Panc1 (cell line): ENCODE data around the gene ADAD2. TPM values are rescaled to one million over a fixed set of nuclear protein-coding genes. Genes with fewer than 3 reads are reported as not detected.

Experiments
- ATAC-seq: fragments of 200-7000 bp; cut with Tn5 transposase; 2 replicates; pipeline ENCODE4 v1.9.1; 2020; ENCODE audit warnings: mild to moderate bottlenecking, moderate library complexity
- BruUV-seq: library from RNA; stranded (reverse); fragments of 400-500 nt; replicated peaks from 2 replicates; lab custom pipeline; 2021; lab: Mats Ljungman, UMichigan
- CTCF ChIA-PET: fragments of 300-600 bp; sonication (Branson Sonifier 250); formaldehyde crosslinking; loops from one replicate; lab custom pipeline; 2022; ENCODE audit warnings: antibody characterized with exemption; lab: Charles Lee
- POLR2A ChIA-PET: fragments of 300-600 bp; sonication (Branson Sonifier 250); formaldehyde crosslinking; loops from one replicate; lab custom pipeline; 2022; ENCODE audit warnings: antibody characterized with exemption; lab: Charles Lee
- DNase-seq: peaks from one replicate; pipeline ENCODE4 v3.0.0-alpha.2; 2010; ENCODE audit warnings: low read depth, low spot score
- H3K27ac ChIP-seq: 2 replicates; pipeline ENCODE4 v1.5.1; 2011; ENCODE audit warnings: mild to moderate bottlenecking, low read length, inconsistent platforms
- H3K27me3 ChIP-seq: fragments of 200-500 bp; sonication (Bioruptor generic); 2 replicates; pipeline ENCODE4 v1.6.0; 2014; ENCODE audit warnings: low read length, inconsistent platforms; ENCODE audit not compliant: control insufficient read depth, insufficient read depth
- H3K36me3 ChIP-seq: fragments of 200-500 bp; sonication (Bioruptor generic); 2 replicates; pipeline ENCODE4 v1.5.1; 2014; ENCODE audit warnings: inconsistent platforms, mild to moderate bottlenecking, low read length, moderate library complexity; ENCODE audit not compliant: control insufficient read depth, insufficient read depth
- H3K4me1 ChIP-seq: 2 replicates; pipeline ENCODE4 v1.5.1; 2011; ENCODE audit warnings: inconsistent platforms, mild to moderate bottlenecking, low read length, moderate library complexity; ENCODE audit not compliant: control insufficient read depth, insufficient read depth
- H3K4me3 ChIP-seq, 2 experiments: 2 replicates each; pipeline ENCODE4 v1.5.1; 2011 to 2012; ENCODE audit warnings: low read depth in 2 of 2, low read length in 2 of 2, mild to moderate bottlenecking in 2 of 2, inconsistent platforms in 1 of 2, moderate library complexity in 1 of 2
- H3K9me3 ChIP-seq: fragments of 200-500 bp; sonication (Bioruptor generic); 2 replicates; pipeline ENCODE4 v1.5.1; 2014; ENCODE audit warnings: low read depth, mild to moderate bottlenecking, inconsistent platforms, low read length, moderate library complexity; ENCODE audit not compliant: control insufficient read depth, insufficient read depth
- CTCF ChIP-seq: fragments of 450-650 bp; IDR thresholded peaks from 2 replicates; pipeline ENCODE4 v1.5.1; 2017; ENCODE audit warnings: mild to moderate bottlenecking
- POLR2AphosphoS5 ChIP-seq: IDR thresholded peaks from 2 replicates; pipeline ENCODE4 v1.6.1; 2012; ENCODE audit warnings: mild to moderate bottlenecking, low read depth, low read length, moderate library complexity
- REST ChIP-seq, 2 experiments: IDR thresholded peaks; 2 replicates each; pipeline ENCODE4 v1.6.1; 2011 to 2012; ENCODE audit warnings: low read depth in 2 of 2, control low read depth in 1 of 2, low read length in 1 of 2, mild to moderate bottlenecking in 1 of 2, moderate library complexity in 1 of 2; ENCODE audit not compliant: insufficient read depth in 1 of 2
- SIN3A ChIP-seq: IDR thresholded peaks from 2 replicates; pipeline ENCODE4 v1.6.1; 2012; ENCODE audit warnings: low read depth, mild to moderate bottlenecking, low read length, moderate library complexity, borderline replicate concordance; ENCODE audit not compliant: insufficient read depth
- TCF7L2 ChIP-seq: IDR thresholded peaks from 2 replicates; pipeline ENCODE4 v1.6.1; 2011; ENCODE audit warnings: mild to moderate bottlenecking, low read depth, low read length, inconsistent platforms
- in situ Hi-C: cut with HindIII; loops from 2 replicates; pipeline ENCODE4 v1.10.0; 2016; ENCODE audit warnings: low sequenced_read_pairs, low pct_unique_long_range_greater_than_20kb
- intact Hi-C: fragments of 100-400 bp; cut with micrococcal nuclease; formaldehyde crosslinking; loops from one replicate; pipeline ENCODE4 v1.10.0; 2022; ENCODE audit not compliant: unreplicated experiment
- total RNA-seq: library from RNA; stranded (reverse); gene quantifications from one replicate; pipeline ENCODE4 v1.2.1, GENCODE V29; 2021; ENCODE audit not compliant: unreplicated experiment

ADAD2 gene
- total RNA-seq, 1 experiment from 2014 or later: not detected

GRCh38 chr16:84218176-84218823 lies 27.3 kb downstream of the ADAD2 start:
- Histone ChIP-seq H3K27ac (no peak overlapping the region), H3K4me3 (no peak overlapping the region), H3K4me1 (no peaks in the 10 kb centered on the region), H3K36me3 (no peaks in the 10 kb centered on the region), H3K27me3 (no peaks in the 10 kb centered on the region), H3K9me3 (no peaks in the 10 kb centered on the region)
- ATAC-seq (no peak), DNase-seq (no peak)
- ChIA-PET CTCF (interaction anchor here (0.6 to 0.7 kb wide), 2 partner anchors 18 to 31 kb away, joined by 3 read pairs; partner anchors contain the start of gene TAF1C), POLR2A (no interaction called here)
- intact Hi-C loops: no loop called here
- BruUV-seq: no TSS peak
- in situ Hi-C loops: no loop called here
- no peak for TF ChIP-seq CTCF
- TF ChIP-seq TCF7L2: no peak
- TF ChIP-seq POLR2AphosphoS5: no peak
- no peak for TF ChIP-seq SIN3A
- no peak for TF ChIP-seq REST (IDR thresholded peaks at IDR 0.05; ENCODE audit: insufficient read depth in 1 of 2, low read depth in 2 of 2, low read length in 1 of 2)

- Histone ChIP-seq H3K9me3 (no peaks in the 10 kb centered on the region), H3K4me3 (no peak overlapping the region), H3K36me3 (no peaks in the 10 kb centered on the region), H3K4me1 (no peaks in the 10 kb centered on the region), H3K27ac (no peak overlapping the region), H3K27me3 (no peaks in the 10 kb centered on the region)
- ChIA-PET POLR2A (interaction anchor here (0.5 kb wide), 1 partner anchor 22 kb away, joined by 7 read pairs; no protein-coding TSS in a partner anchor), CTCF (interaction anchor here (0.6 to 0.7 kb wide), 2 partner anchors 17 to 32 kb away, joined by 3 read pairs; partner anchors contain the start of gene TAF1C)
- ATAC-seq: no peak
- BruUV-seq: no TSS peak
- in situ Hi-C loops (no loop called here), intact Hi-C loops (no loop called here)
- no peak for TF ChIP-seq POLR2AphosphoS5
- TF ChIP-seq CTCF: no peak
- no peak for TF ChIP-seq SIN3A
- no peak for TF ChIP-seq TCF7L2
- no peak for TF ChIP-seq REST (IDR thresholded peaks at IDR 0.05; ENCODE audit: insufficient read depth in 1 of 2, low read depth in 2 of 2, low read length in 1 of 2)
- no peak for DNase-seq
These were observed 28.0 kb downstream of the ADAD2 start for GRCh38 chr16:84218956-84219355.
